A673 (cell line): ENCODE data around the gene CTNNA3.

Experiments
- CTCF ChIP-seq: fragments of 300-800, 200-600 bp; sonication (generic); conservative IDR thresholded peaks from 2 replicates; pipeline ENCODE4 v1.5.1; 2017; ENCODE audit warnings: low read depth, mild to moderate bottlenecking, antibody characterized with exemption, low read length, moderate library complexity, mixed read lengths
- EZH2 ChIP-seq: fragments of 200-600 bp; sonication (generic); IDR thresholded peaks from 2 replicates; pipeline ENCODE4 v1.6.1; 2017; ENCODE audit warnings: borderline replicate concordance, low read depth, mild to moderate bottlenecking, mixed read lengths, antibody characterized with exemption, low read length; ENCODE audit not compliant: poor library complexity, severe bottlenecking

- TF ChIP-seq CTCF (no peak), EZH2 (no peak)
Observed at GRCh38 chr10:66455304-66455703, 1240.7 kb downstream of the CTNNA3 start.
